Measurements from ENCODE around the gene ZNF76.

ZNF76 gene

GRCh38 chr6:35273822-35274559 lies 14.5 kb downstream of the ZNF76 start:
- DNase-seq = no peak

- no peak for DNase-seq
Observed at GRCh38 chr6:35275744-35276260, 16.3 kb downstream of the ZNF76 start.

GRCh38 chr6:35278708-35279107 lies 19.2 kb downstream of the ZNF76 start:
- no peak for DNase-seq

GRCh38 chr6:35280903-35281302 lies 21.4 kb downstream of the ZNF76 start:
- DNase-seq = no peak

GRCh38 chr6:35282472-35282871 lies 22.9 kb downstream of the ZNF76 start:
- no peak for DNase-seq

GRCh38 chr6:35283361-35283760 lies 23.8 kb downstream of the ZNF76 start:
- DNase-seq = no peak

- no peak for DNase-seq
Observed at GRCh38 chr6:35287671-35288396, 28.3 kb downstream of the ZNF76 start.

- DNase-seq = no peak
Observed at GRCh38 chr6:35288834-35289233, 29.3 kb downstream of the ZNF76 start.

GRCh38 chr6:35291491-35291890 lies 32.0 kb downstream of the ZNF76 start:
- no peak for DNase-seq

- no peak for DNase-seq
Observed at GRCh38 chr6:35292494-35292893, 33.0 kb downstream of the ZNF76 start.

GRCh38 chr6:35293681-35294080 lies 34.1 kb downstream of the ZNF76 start:
- DNase-seq = no peak

- peak; percentile 70 for DNase-seq
Observed at GRCh38 chr6:35294308-35294945, 34.9 kb downstream of the ZNF76 start.

GRCh38 chr6:35295036-35295435 lies 35.5 kb downstream of the ZNF76 start:
- no peak for DNase-seq

- DNase-seq = no peak
Observed at GRCh38 chr6:35295521-35296315, 36.2 kb downstream of the ZNF76 start.

GRCh38 chr6:35296931-35297600 lies 37.5 kb downstream of the ZNF76 start:
- DNase-seq = no peak

- peak; percentile 92 for DNase-seq
Observed at GRCh38 chr6:35297601-35298481, 38.3 kb downstream of the ZNF76 start, which contains the start of gene DEF6. TSS of gene DEF6 (plus strand) at chr6:35297818. CDS start at chr6:35297857, 39 bp downstream.

- DNase-seq = no peak
Observed at GRCh38 chr6:35298625-35299140, 39.1 kb downstream of the ZNF76 start.

- DNase-seq = peak; percentile 48
Observed at GRCh38 chr6:35299674-35300073, 40.1 kb downstream of the ZNF76 start.

- peak; percentile 71 for DNase-seq
Observed at GRCh38 chr6:35300848-35301247, 41.3 kb downstream of the ZNF76 start.

- DNase-seq = peak; percentile 88
Observed at GRCh38 chr6:35302604-35303241, 43.2 kb downstream of the ZNF76 start.
